Measurements from ENCODE around the gene AFAP1L2.

The AFAP1L2 gene, protein sequence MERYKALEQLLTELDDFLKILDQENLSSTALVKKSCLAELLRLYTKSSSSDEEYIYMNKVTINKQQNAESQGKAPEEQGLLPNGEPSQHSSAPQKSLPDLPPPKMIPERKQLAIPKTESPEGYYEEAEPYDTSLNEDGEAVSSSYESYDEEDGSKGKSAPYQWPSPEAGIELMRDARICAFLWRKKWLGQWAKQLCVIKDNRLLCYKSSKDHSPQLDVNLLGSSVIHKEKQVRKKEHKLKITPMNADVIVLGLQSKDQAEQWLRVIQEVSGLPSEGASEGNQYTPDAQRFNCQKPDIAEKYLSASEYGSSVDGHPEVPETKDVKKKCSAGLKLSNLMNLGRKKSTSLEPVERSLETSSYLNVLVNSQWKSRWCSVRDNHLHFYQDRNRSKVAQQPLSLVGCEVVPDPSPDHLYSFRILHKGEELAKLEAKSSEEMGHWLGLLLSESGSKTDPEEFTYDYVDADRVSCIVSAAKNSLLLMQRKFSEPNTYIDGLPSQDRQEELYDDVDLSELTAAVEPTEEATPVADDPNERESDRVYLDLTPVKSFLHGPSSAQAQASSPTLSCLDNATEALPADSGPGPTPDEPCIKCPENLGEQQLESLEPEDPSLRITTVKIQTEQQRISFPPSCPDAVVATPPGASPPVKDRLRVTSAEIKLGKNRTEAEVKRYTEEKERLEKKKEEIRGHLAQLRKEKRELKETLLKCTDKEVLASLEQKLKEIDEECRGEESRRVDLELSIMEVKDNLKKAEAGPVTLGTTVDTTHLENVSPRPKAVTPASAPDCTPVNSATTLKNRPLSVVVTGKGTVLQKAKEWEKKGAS

DNA sequence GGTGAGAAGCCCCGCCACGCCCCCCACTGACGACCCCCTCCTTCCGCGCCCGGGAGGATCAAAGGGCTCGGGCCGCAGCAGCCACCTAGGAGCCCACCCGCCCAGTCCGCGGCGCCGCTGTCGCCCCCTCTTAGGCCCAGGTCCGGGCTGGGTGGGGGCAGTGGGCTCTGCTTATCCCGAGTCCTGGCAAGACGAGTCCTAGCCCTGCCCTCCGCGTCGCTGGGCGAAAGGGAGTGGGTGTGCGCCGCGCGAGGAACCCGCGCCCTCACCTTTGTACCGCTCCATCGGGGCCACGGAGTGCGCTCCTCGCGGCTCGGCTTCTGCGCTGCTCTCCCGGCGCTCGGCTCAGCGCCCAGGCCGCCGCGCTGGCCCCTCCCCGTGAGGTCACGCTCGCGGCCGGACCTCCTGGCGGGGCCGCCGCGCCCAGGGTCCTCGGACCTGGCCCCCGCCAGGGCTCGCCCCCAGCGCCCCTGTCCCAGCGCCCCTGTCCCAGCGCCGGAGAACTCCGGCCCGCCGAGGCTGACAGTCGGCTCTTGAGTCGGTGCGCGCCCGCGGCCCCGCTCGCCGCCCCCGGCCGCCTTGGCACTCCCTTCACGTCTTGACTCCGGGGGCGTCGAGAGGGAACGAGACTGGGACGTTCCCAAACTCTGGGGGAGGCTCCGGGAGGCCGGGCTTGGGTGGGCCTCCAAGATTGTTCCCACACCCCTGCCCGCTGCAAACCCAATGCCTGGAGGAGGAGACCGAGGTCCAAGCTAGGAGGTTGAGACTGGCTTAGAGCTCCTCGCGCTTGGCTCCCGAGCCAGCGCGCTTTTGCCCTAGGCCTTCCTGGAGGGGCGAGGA lies at the start of gene AFAP1L2:
Gene AFAP1L2 (minus strand): TSS at position 332 of the 840 bp plus-strand sequence. CDS start 47 bp downstream, at position 285.
- DNase-seq (ENCODE audit: low spot score), result no peak

DNA sequence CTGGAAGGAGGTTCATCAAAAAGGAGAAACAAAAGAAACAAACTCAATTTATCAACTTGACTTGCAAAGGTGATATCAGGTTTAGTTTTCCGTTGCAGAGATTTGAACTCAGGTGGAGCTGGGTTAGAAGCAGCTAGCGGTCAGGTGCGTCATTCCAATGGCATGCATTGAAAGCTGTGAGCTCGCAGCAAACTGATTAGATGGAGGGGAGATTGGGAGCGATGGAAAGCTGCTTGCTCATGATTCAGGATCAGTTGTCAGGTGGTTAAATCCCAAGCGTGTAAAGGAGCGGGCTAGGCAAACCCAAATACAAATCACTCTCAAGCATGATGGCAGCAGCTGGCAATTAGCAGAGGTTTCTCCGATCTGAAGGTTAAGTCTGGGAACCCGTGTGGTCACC lies 49.3 kb upstream of the AFAP1L2 start:
- no peak for DNase-seq (ENCODE audit: low spot score)

GRCh38 chr10:114448897-114449296 lies 44.6 kb upstream of the AFAP1L2 start:
- DNase-seq (ENCODE audit: low spot score), result no peak

DNA sequence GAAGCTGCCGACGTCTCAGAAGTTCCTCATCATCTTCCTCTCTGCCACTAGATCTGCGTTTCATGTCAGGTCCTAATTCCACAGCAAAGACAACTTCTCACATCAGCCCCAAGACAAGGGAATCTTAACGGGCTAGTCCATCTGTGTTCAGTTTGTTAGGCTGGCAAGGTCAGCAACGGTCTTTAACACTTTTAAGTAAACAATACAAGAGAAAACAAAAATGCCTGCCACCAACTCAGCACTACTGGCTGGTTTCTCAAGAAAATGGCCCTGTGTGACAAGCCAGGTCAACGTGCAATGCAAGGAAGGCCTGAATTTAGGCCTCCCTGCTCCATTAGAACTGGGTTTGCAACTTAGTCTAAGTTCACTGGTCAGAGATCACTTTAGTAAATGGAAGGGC lies 41.0 kb upstream of the AFAP1L2 start:
- DNase-seq (ENCODE audit: low spot score), result no peak

GRCh38 chr10:114444819-114445218 lies 40.5 kb upstream of the AFAP1L2 start:
- DNase-seq (ENCODE audit: low spot score), result no peak

- no peak for DNase-seq (ENCODE audit: low spot score)
Measured at GRCh38 chr10:114442091-114442630, 37.9 kb upstream of the AFAP1L2 start.

GRCh38 chr10:114441107-114441506 lies 36.8 kb upstream of the AFAP1L2 start:
- DNase-seq (ENCODE audit: low spot score), result no peak

DNA sequence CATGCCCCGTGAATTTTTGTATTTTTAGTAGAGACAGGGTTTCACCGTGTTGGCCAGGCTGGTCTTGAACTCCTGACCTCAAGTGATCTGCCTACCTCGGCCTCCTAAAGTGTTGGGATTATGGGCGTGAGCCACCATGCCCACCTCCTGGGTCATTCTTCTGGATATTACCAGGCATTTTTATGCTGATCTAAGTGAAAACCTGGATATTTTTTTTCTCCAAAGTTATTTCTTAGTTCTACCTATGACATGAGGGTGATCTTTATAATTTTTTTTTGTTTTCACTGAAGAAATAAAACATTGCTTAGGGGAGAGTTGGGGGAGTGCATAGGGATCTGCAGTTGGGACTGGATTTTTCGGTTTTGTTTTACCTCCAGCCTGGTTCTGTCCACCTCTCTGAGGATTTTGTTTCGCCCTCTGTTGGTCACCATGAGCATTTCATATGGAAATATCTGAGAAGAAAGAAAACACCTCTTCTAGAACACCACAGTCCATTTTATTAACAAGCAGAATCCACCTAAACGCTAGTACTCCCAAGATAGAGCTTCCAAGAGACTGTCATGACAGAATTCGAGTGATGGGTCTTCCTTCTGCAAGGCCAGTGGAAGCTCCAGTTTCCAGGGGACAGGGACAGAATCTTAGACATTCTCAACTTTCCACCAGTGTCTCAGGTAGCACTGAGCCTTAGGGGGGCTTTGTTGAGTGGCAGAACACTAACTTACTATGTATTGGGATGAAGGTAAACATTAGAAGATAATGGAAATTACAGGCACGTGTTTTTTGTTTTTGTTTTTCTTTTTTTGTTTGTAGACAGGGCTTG lies 33.4 kb upstream of the AFAP1L2 start:
- peak; percentile 20 for DNase-seq (ENCODE audit: low spot score)

DNA sequence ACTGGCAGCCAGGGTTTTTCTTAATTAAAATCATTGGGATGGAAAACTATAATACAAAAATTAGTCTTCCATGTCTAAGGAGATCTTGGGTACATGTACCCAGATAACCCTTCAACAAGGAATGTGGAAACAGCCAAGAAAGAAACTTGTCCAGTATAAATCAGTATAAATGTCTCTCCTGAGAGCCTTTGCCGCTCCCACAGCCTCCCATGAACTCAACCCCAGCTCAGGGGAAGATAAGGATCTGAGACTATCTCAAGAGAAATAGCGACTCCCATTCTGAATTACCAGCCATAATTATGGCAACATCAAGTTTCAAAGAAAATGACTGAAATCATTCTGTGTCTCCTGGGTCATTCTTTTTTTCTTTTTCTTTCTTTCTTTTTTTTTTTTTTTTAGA lies 32.6 kb upstream of the AFAP1L2 start:
- no peak for DNase-seq (ENCODE audit: low spot score)

- no peak for DNase-seq (ENCODE audit: low spot score)
Measured at GRCh38 chr10:114432566-114433093, 28.3 kb upstream of the AFAP1L2 start.

- no peak for DNase-seq (ENCODE audit: low spot score)
Measured at GRCh38 chr10:114431414-114432135, 27.3 kb upstream of the AFAP1L2 start.

GRCh38 chr10:114430688-114431413 lies 26.5 kb upstream of the AFAP1L2 start:
- no peak for DNase-seq (ENCODE audit: low spot score)

GRCh38 chr10:114429581-114430335 lies 25.5 kb upstream of the AFAP1L2 start:
- no peak for DNase-seq (ENCODE audit: low spot score)

GRCh38 chr10:114427124-114427852 lies 23.0 kb upstream of the AFAP1L2 start:
- DNase-seq (ENCODE audit: low spot score), result no peak

GRCh38 chr10:114426476-114426875 lies 22.2 kb upstream of the AFAP1L2 start:
- no peak for DNase-seq (ENCODE audit: low spot score)

- no peak for DNase-seq (ENCODE audit: low spot score)
Measured at GRCh38 chr10:114420811-114421485, 16.6 kb upstream of the AFAP1L2 start.

GRCh38 chr10:114418109-114418508 lies 13.8 kb upstream of the AFAP1L2 start:
- DNase-seq (ENCODE audit: low spot score), result no peak

Measured in NAMALWA (cell line).